ENCODE measurements around the gene FEZF2.

The FEZF2 gene

DNA sequence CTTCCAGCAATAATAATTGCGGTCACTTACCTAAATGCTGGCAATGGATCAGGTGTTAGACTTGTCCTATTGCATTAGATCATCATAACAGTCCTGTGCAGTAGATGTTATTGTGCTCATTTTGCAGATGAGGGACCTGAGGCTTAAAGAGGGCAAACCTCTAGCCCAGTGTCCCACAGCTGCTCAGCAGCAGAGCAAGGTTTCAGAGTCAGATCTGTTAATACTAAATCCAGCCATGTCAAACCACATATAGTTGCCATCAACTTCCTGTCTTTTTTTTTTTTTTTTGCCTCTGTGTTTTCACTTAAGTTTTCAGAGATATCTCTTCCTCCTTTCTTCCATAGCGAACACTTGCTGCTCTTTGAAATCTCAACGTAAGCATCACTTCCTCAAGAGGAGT lies 12.1 kb downstream of the FEZF2 start:
- H3K4me1 Mint-ChIP-seq, result no peaks in the 10 kb centered on the region
- TF ChIP-seq CTCF (IDR thresholded peaks at IDR 0.05; ENCODE audit: unreplicated experiment in 3 of 3), result no peak
- H3K27ac Mint-ChIP-seq, result no peak overlapping the region
- no peaks in the 10 kb centered on the region for H3K36me3 Mint-ChIP-seq (ENCODE audit: low read depth)
- H3K27me3 Mint-ChIP-seq (ENCODE audit: low read depth), result peaks cover 83% of the 10 kb centered on the region
- H3K9me3 Mint-ChIP-seq, result no peaks in the 10 kb centered on the region
- H3K4me3 Mint-ChIP-seq, result no peak overlapping the region

DNA sequence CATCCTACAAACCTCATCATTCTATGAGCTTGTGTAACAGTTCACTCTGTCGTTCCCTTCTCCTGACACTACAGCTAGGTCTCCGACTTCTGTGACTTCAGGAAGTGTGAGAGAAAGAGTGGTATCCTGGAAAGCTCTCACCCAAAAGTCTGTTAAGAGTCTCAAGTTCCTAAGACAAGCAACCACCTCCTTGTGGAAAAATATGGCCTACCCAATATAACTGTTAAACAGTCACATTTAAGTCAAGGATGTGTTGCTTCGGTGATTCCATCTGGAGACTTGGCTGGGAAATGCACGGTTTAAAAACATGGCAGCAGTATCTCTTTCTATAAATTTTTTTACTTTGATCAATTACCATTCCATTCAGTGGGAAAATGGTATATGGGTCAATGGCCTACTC lies 13.8 kb downstream of the FEZF2 start:
- Mint-ChIP-seq H3K27me3 (ENCODE audit: low read depth) (peaks cover 65% of the 10 kb centered on the region), H3K4me3 (no peak overlapping the region), H3K9me3 (no peaks in the 10 kb centered on the region), H3K4me1 (no peaks in the 10 kb centered on the region), H3K27ac (no peak overlapping the region), H3K36me3 (ENCODE audit: low read depth) (no peaks in the 10 kb centered on the region)
- TF ChIP-seq CTCF (IDR thresholded peaks at IDR 0.05; ENCODE audit: unreplicated experiment in 3 of 3), result no peak

DNA sequence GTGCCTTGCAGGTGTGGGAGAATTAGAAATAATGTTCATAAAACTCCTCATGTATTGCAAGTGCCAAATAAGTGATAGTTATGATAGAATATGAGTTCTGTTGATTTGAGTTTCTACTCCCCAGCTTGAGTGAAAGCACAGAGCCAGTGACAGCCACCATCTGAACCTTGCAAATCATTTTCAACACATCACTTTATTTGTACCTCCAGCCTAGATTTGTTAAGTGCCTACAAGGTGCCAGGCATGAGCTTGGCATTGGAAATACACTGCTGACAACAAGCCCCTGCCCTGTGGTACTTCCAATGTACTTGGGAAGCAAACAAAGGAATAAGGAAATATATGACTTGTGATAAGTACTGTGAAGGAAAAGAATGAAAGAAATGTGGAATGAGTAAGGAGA lies 17.0 kb downstream of the FEZF2 start:
- H3K27ac Mint-ChIP-seq, result no peak overlapping the region
- peaks cover 49% of the 10 kb centered on the region for H3K27me3 Mint-ChIP-seq (ENCODE audit: low read depth)
- no peak for TF ChIP-seq CTCF (IDR thresholded peaks at IDR 0.05; ENCODE audit: unreplicated experiment in 3 of 3)
- H3K4me3 Mint-ChIP-seq, result no peak overlapping the region
- no peaks in the 10 kb centered on the region for H3K9me3 Mint-ChIP-seq
- H3K4me1 Mint-ChIP-seq, result no peaks in the 10 kb centered on the region
- no peaks in the 10 kb centered on the region for H3K36me3 Mint-ChIP-seq (ENCODE audit: low read depth)

- TF ChIP-seq CTCF (IDR thresholded peaks at IDR 0.05; ENCODE audit: unreplicated experiment in 3 of 3), result no peak
- no peak overlapping the region for H3K4me3 Mint-ChIP-seq
- H3K36me3 Mint-ChIP-seq (ENCODE audit: low read depth), result no peaks in the 10 kb centered on the region
- no peaks in the 10 kb centered on the region for H3K4me1 Mint-ChIP-seq
- peaks cover 48% of the 10 kb centered on the region for H3K27me3 Mint-ChIP-seq (ENCODE audit: low read depth)
- no peaks in the 10 kb centered on the region for H3K9me3 Mint-ChIP-seq
- no peak overlapping the region for H3K27ac Mint-ChIP-seq
These were observed 17.6 kb downstream of the FEZF2 start for GRCh38 chr3:62355703-62356102.

DNA sequence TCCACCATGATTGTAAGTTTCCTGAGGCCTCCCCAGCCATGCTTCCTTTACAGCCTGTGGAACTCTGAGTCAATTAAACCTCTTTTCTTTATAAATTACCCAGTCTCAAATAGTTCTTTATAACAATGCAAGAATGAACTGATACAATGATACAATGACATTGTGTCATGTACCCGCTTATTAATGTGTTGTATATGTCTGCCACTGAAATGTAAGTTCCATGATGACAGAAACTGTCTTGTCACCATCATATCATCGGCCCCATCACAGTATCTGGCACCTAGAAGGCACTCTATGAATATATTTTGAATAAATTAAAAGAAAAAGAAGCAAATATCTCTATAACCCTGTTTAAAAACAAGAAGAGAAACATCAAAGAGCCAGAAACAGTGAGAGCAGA lies 29.6 kb downstream of the FEZF2 start:
- H3K9me3 Mint-ChIP-seq, result no peaks in the 10 kb centered on the region
- no peak for TF ChIP-seq CTCF (IDR thresholded peaks at IDR 0.05; ENCODE audit: unreplicated experiment in 3 of 3)
- no peaks in the 10 kb centered on the region for H3K36me3 Mint-ChIP-seq (ENCODE audit: low read depth)
- peaks cover 28% of the 10 kb centered on the region for H3K27me3 Mint-ChIP-seq (ENCODE audit: low read depth)
- H3K4me1 Mint-ChIP-seq, result no peaks in the 10 kb centered on the region
- H3K27ac Mint-ChIP-seq, result no peak overlapping the region
- H3K4me3 Mint-ChIP-seq, result no peak overlapping the region

DNA sequence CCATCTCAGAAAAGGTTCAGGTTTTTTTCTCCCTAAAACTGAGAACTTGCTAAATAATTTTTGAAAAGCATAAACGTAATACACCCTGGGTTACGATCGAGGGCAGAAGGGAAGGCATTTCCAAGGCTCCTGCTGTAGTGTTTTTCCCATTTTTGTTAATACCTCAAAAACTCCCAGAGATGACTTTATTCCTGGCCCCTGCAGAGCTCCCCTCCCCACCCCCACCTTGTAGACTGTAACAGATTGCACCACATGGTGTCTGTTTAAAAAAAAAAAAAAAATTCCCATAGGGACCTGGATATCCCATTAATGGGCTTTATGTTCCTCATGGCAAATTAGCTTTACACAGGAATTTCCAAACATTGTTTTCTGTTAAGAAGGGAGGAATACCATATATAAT lies 38.2 kb downstream of the FEZF2 start:
- H3K4me3 Mint-ChIP-seq, result no peak overlapping the region
- no peak overlapping the region for H3K27ac Mint-ChIP-seq
- no peaks in the 10 kb centered on the region for H3K27me3 Mint-ChIP-seq (ENCODE audit: low read depth)
- H3K4me1 Mint-ChIP-seq, result no peaks in the 10 kb centered on the region
- H3K9me3 Mint-ChIP-seq, result no peaks in the 10 kb centered on the region
- no peak for TF ChIP-seq CTCF (IDR thresholded peaks at IDR 0.05; ENCODE audit: unreplicated experiment in 3 of 3)
- H3K36me3 Mint-ChIP-seq (ENCODE audit: low read depth), result no peaks in the 10 kb centered on the region

Data from nephron (organoid).